NB4 (cell line): Measurements from ENCODE around the gene SPATA12.

Experiments
- CTCF ChIP-seq: IDR thresholded peaks from one replicate; pipeline ENCODE4 v1.5.1; 2012; ENCODE audit warnings: low read depth, low read length
- MYC ChIP-seq: IDR thresholded peaks from 2 replicates; pipeline ENCODE4 v1.6.1; 2011; ENCODE audit warnings: low read depth, low read length
- POLR2A ChIP-seq: IDR thresholded peaks from 2 replicates; pipeline ENCODE4 v1.6.1; 2011; ENCODE audit warnings: mild to moderate bottlenecking; ENCODE audit not compliant: insufficient read length; ENCODE audit errors: extremely low read depth

DNA sequence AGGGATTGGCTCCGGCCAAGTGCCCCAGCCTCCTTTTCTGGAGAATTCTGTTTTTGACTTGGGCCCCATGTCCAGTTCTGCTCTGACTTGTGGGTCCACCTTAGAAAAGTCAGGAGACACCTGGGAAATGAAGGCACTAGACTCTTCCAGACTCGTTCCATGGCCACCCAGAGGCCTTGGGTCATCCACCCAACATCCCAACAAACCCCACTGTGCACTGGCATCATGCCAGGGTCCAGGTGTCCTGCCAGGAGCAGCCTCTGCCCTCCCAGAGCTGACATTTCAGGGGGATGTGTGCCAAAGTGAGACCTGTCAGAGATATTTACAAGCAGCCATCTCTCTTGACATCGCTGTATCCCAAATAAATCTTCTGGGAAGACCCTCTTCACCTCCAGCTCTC is 13.2 kb downstream of the SPATA12 start:
- no peak for TF ChIP-seq CTCF
- no peak for TF ChIP-seq POLR2A
- TF ChIP-seq MYC, result no peak
